WTC11 (cell line): ENCODE results near the gene GNG11. TPM values are rescaled to one million over a fixed set of nuclear protein-coding genes. Genes with fewer than 3 reads are reported as not detected.

Source experiments
- ATAC-seq: fragments of 200-7000 bp; cut with Tn5 transposase; 2 replicates; pipeline ENCODE4 v1.10.0; 2021; ENCODE audit warnings: mild to moderate bottlenecking, moderate library complexity
- CTCF ChIA-PET: fragments of 300-600 bp; sonication (Branson Sonifier 250); formaldehyde crosslinking; loops from one replicate; lab custom pipeline; 2021; ENCODE audit warnings: antibody characterized with exemption; lab: Charles Lee
- POLR2A ChIA-PET: fragments of 350-600 bp; sonication (Branson Sonifier 250); formaldehyde crosslinking; loops from one replicate; lab custom pipeline; 2021; ENCODE audit warnings: antibody characterized with exemption; lab: Charles Lee
- DNase-seq: peaks from one replicate; pipeline ENCODE4 v3.0.0; 2021; ENCODE audit warnings: low spot score
- H3K27ac Mint-ChIP-seq: 2 replicates; pipeline ENCODE4 v1.8.0; 2021; ENCODE audit warnings: mixed read lengths
- H3K27me3 Mint-ChIP-seq: 2 replicates; pipeline ENCODE4 v1.8.0; 2021; ENCODE audit warnings: low read depth, mild to moderate bottlenecking, moderate library complexity, mixed read lengths
- H3K36me3 Mint-ChIP-seq: 2 replicates; pipeline ENCODE4 v1.8.0; 2021; ENCODE audit warnings: mixed read lengths
- H3K4me1 Mint-ChIP-seq: 2 replicates; pipeline ENCODE4 v1.8.0; 2022; ENCODE audit warnings: mixed read lengths
- H3K4me3 Mint-ChIP-seq: 2 replicates; pipeline ENCODE4 v1.8.0; 2021; ENCODE audit warnings: mild to moderate bottlenecking, moderate library complexity, mixed read lengths
- H3K9me3 Mint-ChIP-seq: 2 replicates; pipeline ENCODE4 v1.8.0; 2021; ENCODE audit warnings: mixed read lengths
- ATF2 ChIP-seq: sonication (generic); formaldehyde crosslinking; IDR thresholded peaks from 2 replicates; pipeline ENCODE4 v1.8.1; 2022; ENCODE audit warnings: low read depth, missing genetic modification reagents, borderline replicate concordance
- ATF6 ChIP-seq: sonication (generic); formaldehyde crosslinking; IDR thresholded peaks from 2 replicates; pipeline ENCODE4 v1.8.1; 2023; ENCODE audit warnings: mild to moderate bottlenecking, missing genetic modification reagents
- FOXK1 ChIP-seq: sonication (generic); formaldehyde crosslinking; IDR thresholded peaks from 2 replicates; pipeline ENCODE4 v1.8.0; 2022; ENCODE audit warnings: mild to moderate bottlenecking, moderate library complexity, missing genetic modification reagents
- FOXP4 ChIP-seq: sonication (generic); formaldehyde crosslinking; IDR thresholded peaks from 2 replicates; pipeline ENCODE4 v1.8.0; 2022; ENCODE audit warnings: mild to moderate bottlenecking, missing genetic modification reagents
- GABPB1 ChIP-seq: sonication (generic); formaldehyde crosslinking; IDR thresholded peaks from 2 replicates; pipeline ENCODE4 v1.8.1; 2023; ENCODE audit warnings: mild to moderate bottlenecking, missing genetic modification reagents
- GTF2I ChIP-seq: fragments of 250-450 bp; sonication (Bioruptor Pico); conservative IDR thresholded peaks from 2 replicates; pipeline ENCODE4 v1.4.0; 2021; ENCODE audit warnings: mild to moderate bottlenecking
- STAT6 ChIP-seq: sonication (generic); formaldehyde crosslinking; conservative IDR thresholded peaks from 2 replicates; pipeline ENCODE4 v1.8.1; 2023; ENCODE audit warnings: mild to moderate bottlenecking, low read depth, missing genetic modification reagents, moderate library complexity
- TCF7 ChIP-seq: sonication (generic); formaldehyde crosslinking; IDR thresholded peaks from 2 replicates; pipeline ENCODE4 v1.8.0; 2022; ENCODE audit warnings: mild to moderate bottlenecking, low read depth, missing genetic modification reagents, moderate library complexity
- TEAD4 ChIP-seq: sonication (generic); formaldehyde crosslinking; IDR thresholded peaks from 2 replicates; pipeline ENCODE4 v1.8.0; 2022; ENCODE audit warnings: mild to moderate bottlenecking, missing genetic modification reagents
- ZBTB21 ChIP-seq: sonication (generic); formaldehyde crosslinking; IDR thresholded peaks from 2 replicates; pipeline ENCODE4 v1.8.1; 2023; ENCODE audit warnings: mild to moderate bottlenecking, missing genetic modification reagents, borderline replicate concordance
- ZNF232 ChIP-seq: sonication (generic); formaldehyde crosslinking; IDR thresholded peaks from 2 replicates; pipeline ENCODE4 v1.8.0; 2022; ENCODE audit warnings: mild to moderate bottlenecking, missing genetic modification reagents
- ZNF396 ChIP-seq: fragments of 250-450 bp; sonication (Bioruptor Pico); IDR thresholded peaks from 2 replicates; pipeline ENCODE4 v1.8.0; 2021; ENCODE audit warnings: mild to moderate bottlenecking, moderate library complexity, borderline replicate concordance
- ZSCAN18 ChIP-seq: fragments of 250-450 bp; sonication (Bioruptor Pico); IDR thresholded peaks from 2 replicates; pipeline ENCODE4 v2.1.2; 2022; ENCODE audit warnings: mild to moderate bottlenecking, moderate library complexity
- total RNA-seq: library from RNA; stranded (reverse); gene quantifications from 3 replicates; pipeline ENCODE4 v1.2.3, GENCODE V29; 2021

The GNG11 gene
- total RNA-seq, 1 experiment from 2014 or later, result 1.7 TPM

- H3K4me1 Mint-ChIP-seq, result no peaks in the 10 kb centered on the region
- ChIA-PET POLR2A (no interaction called here), CTCF (no interaction called here)
- H3K27ac Mint-ChIP-seq, result no peak overlapping the region
- H3K36me3 Mint-ChIP-seq, result peaks cover 3% of the 10 kb centered on the region
- H3K9me3 Mint-ChIP-seq, result peaks cover 11% of the 10 kb centered on the region
- DNase-seq (no peak), ATAC-seq (no peak)
- H3K4me3 Mint-ChIP-seq, result no peak overlapping the region
- TF ChIP-seq ZBTB21, result no peak
- TF ChIP-seq ZNF396 (CRISPR knock-in tag), result no peak
- no peaks in the 10 kb centered on the region; the same call in 1 of the 2 replicates for H3K27me3 Mint-ChIP-seq
Observed at GRCh38 chr7:93938293-93938692, 16.8 kb downstream of the GNG11 start.

GRCh38 chr7:93941945-93942344, 20.4 kb downstream of the GNG11 start:
- ChIA-PET CTCF (no interaction called here), POLR2A (no interaction called here)
- Mint-ChIP-seq H3K4me3 (no peak overlapping the region), H3K27me3 (no peaks in the 10 kb centered on the region; the same call in 1 of the 2 replicates), H3K27ac (no peak overlapping the region), H3K36me3 (no peaks in the 10 kb centered on the region), H3K4me1 (no peaks in the 10 kb centered on the region), H3K9me3 (0 out of 2 replicates have a peak, but pooled peaks cover 3% of the 10 kb centered on the region)
- no peak for DNase-seq
- no peak for ATAC-seq
- no peak for TF ChIP-seq FOXP4 (CRISPR knock-in tag)
- no peak for TF ChIP-seq ATF2 (CRISPR knock-in tag)
- no peak for TF ChIP-seq ZNF232 (CRISPR knock-in tag)

GRCh38 chr7:93943816-93944540, 22.4 kb downstream of the GNG11 start:
- ChIA-PET CTCF (no interaction called here), POLR2A (no interaction called here)
- H3K4me3 Mint-ChIP-seq, result no peak overlapping the region
- no peak for DNase-seq
- H3K36me3 Mint-ChIP-seq, result no peaks in the 10 kb centered on the region
- H3K9me3 Mint-ChIP-seq, result no peaks in the 10 kb centered on the region
- TF ChIP-seq ZBTB21 (no peak), ZSCAN18 (CRISPR knock-in tag) (no peak), TEAD4 (CRISPR knock-in tag) (no peak), GABPB1 (CRISPR knock-in tag) (no peak), FOXK1 (CRISPR knock-in tag) (no peak)
- TF ChIP-seq, all 79 proteins: peak for 0
- Mint-ChIP-seq H3K27me3 (no peaks in the 10 kb centered on the region; the same call in 1 of the 2 replicates), H3K27ac (no peak overlapping the region), H3K4me1 (no peaks in the 10 kb centered on the region)
- ATAC-seq, result no peak

- ATAC-seq, result no peak
- no peak for TF ChIP-seq ATF6 (CRISPR knock-in tag)
- TF ChIP-seq TCF7 (CRISPR knock-in tag), result no peak
- TF ChIP-seq GTF2I (CRISPR knock-in tag), result no peak
- TF ChIP-seq ZBTB21, result no peak
- no peak for TF ChIP-seq TEAD4 (CRISPR knock-in tag)
- no peak for TF ChIP-seq STAT6 (CRISPR knock-in tag)
- TF ChIP-seq, all 79 proteins: peak for 0
- no peak for DNase-seq
- Mint-ChIP-seq H3K36me3 (no peaks in the 10 kb centered on the region), H3K9me3 (no peaks in the 10 kb centered on the region), H3K27ac (no peak overlapping the region), H3K4me3 (no peak overlapping the region), H3K4me1 (0 out of 2 replicates have a peak, but pooled peaks cover under 1% of the 10 kb centered on the region), H3K27me3 (no peaks in the 10 kb centered on the region; the same call in 1 of the 2 replicates)
- CTCF ChIA-PET, result no interaction called here
- POLR2A ChIA-PET, result no interaction called here
Observed at GRCh38 chr7:93944673-93945072, 23.1 kb downstream of the GNG11 start.
